Astrocyte (in vitro differentiated cells and primary cell): ENCODE results near the gene SYNDIG1L. TPM values are rescaled to one million over a fixed set of nuclear protein-coding genes. Genes with fewer than 3 reads are reported as not detected.

Source experiments
- DNase-seq: peaks from one replicate; pipeline ENCODE4 v3.0.0-alpha.2; 2010; ENCODE audit warnings: low read depth
- FAIRE-seq: peaks from 2 replicates; lab custom pipeline; 2011; peaks lifted over from hg19 to GRCh38; lab: Jason Lieb, UNC
- H2AFZ ChIP-seq: 2 replicates; pipeline ENCODE4 v1.6.0; 2012; ENCODE audit warnings: low read depth, low read length, inconsistent platforms
- H3K27ac ChIP-seq: 2 replicates; pipeline ENCODE4 v1.5.1; 2011; ENCODE audit warnings: low read depth, low read length, inconsistent platforms
- H3K27me3 ChIP-seq: 2 replicates; pipeline ENCODE4 v1.6.0; 2011; ENCODE audit warnings: low read length, inconsistent platforms; ENCODE audit not compliant: insufficient read depth
- H3K36me3 ChIP-seq: 2 replicates; pipeline ENCODE4 v1.5.1; 2011; ENCODE audit warnings: low read length, inconsistent platforms; ENCODE audit not compliant: insufficient read depth
- H3K4me1 ChIP-seq: 2 replicates; pipeline ENCODE4 v1.5.1; 2011; ENCODE audit warnings: low read length, inconsistent platforms; ENCODE audit not compliant: insufficient read depth
- H3K4me2 ChIP-seq: 2 replicates; pipeline ENCODE4 v1.6.0; 2012; ENCODE audit warnings: low read length, inconsistent platforms
- H3K4me3 ChIP-seq: 2 replicates; pipeline ENCODE4 v1.5.1; 2011; ENCODE audit warnings: low read depth, mild to moderate bottlenecking, low read length, inconsistent platforms; ENCODE audit not compliant: insufficient read depth
- H3K79me2 ChIP-seq: 2 replicates; pipeline ENCODE4 v1.6.0; 2012; ENCODE audit warnings: mild to moderate bottlenecking, low read length, inconsistent platforms; ENCODE audit not compliant: insufficient read depth
- H3K9ac ChIP-seq: 2 replicates; pipeline ENCODE4 v1.6.0; 2012; ENCODE audit warnings: mild to moderate bottlenecking, low read length, inconsistent platforms
- H3K9me3 ChIP-seq: 2 replicates; pipeline ENCODE4 v1.5.1; 2012; ENCODE audit warnings: low read depth, mild to moderate bottlenecking, low read length, inconsistent platforms; ENCODE audit not compliant: insufficient read depth
- H4K20me1 ChIP-seq: 2 replicates; pipeline ENCODE4 v1.6.0; 2012; ENCODE audit warnings: low read length, inconsistent platforms; ENCODE audit not compliant: insufficient read depth
- H3K27ac Mint-ChIP-seq: one replicate; pipeline ENCODE4 v1.8.0; 2021; ENCODE audit warnings: mild to moderate bottlenecking, mixed read lengths; ENCODE audit not compliant: unreplicated experiment
- H3K27me3 Mint-ChIP-seq: one replicate; pipeline ENCODE4 v1.8.0; 2021; ENCODE audit warnings: low read depth, mixed read lengths; ENCODE audit not compliant: unreplicated experiment
- H3K36me3 Mint-ChIP-seq: one replicate; pipeline ENCODE4 v1.8.0; 2021; ENCODE audit warnings: low read depth, mixed read lengths; ENCODE audit not compliant: unreplicated experiment
- H3K4me1 Mint-ChIP-seq: one replicate; pipeline ENCODE4 v1.8.0; 2021; ENCODE audit warnings: low read depth, mixed read lengths; ENCODE audit not compliant: unreplicated experiment
- H3K4me3 Mint-ChIP-seq: one replicate; pipeline ENCODE4 v1.8.0; 2021; ENCODE audit warnings: mild to moderate bottlenecking, moderate library complexity, mixed read lengths; ENCODE audit not compliant: unreplicated experiment
- H3K9me3 Mint-ChIP-seq: one replicate; pipeline ENCODE4 v1.8.0; 2021; ENCODE audit warnings: mild to moderate bottlenecking, mixed read lengths; ENCODE audit not compliant: unreplicated experiment
- CTCF ChIP-seq: IDR thresholded peaks from 2 replicates; pipeline ENCODE4 v1.5.1; 2011; ENCODE audit warnings: low read depth, mild to moderate bottlenecking, inconsistent platforms, low read length, moderate library complexity; ENCODE audit not compliant: insufficient read depth
- EZH2 ChIP-seq: IDR thresholded peaks from 2 replicates; pipeline ENCODE4 v1.6.1; 2012; ENCODE audit warnings: mild to moderate bottlenecking, low read length, inconsistent platforms; ENCODE audit not compliant: insufficient read depth
- total RNA-seq: library from RNA; stranded (reverse); gene quantifications from 2 replicates; pipeline ENCODE4 v1.2.1, GENCODE V29; 2021

Gene SYNDIG1L
- total RNA-seq, 1 donor from 2014 or later: not detected

DNA sequence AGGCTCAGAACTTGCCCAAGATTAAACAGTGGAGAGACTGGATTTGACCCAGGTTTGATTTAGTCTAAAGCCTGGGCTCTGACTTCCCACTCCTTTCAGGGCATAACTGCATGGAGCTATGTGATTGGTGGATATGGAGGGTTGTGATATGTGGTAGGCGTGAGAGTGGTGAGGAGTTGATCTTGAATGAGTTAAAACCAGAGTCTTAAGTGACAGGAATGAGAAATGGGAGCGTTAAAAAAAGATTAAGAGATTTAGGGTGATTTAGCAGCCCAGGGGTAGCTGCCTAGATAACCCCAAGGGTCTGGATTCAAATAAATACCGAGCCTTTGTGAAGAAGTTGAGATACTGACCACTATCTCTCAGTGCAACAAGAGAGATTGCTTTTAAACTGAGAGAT, 8.4 kb downstream of the SYNDIG1L start:
- Histone ChIP-seq H3K27ac (no peak overlapping the region), H3K4me2 (no peak overlapping the region), H3K36me3 (no peaks in the 10 kb centered on the region), H3K79me2 (no peaks in the 10 kb centered on the region), H3K4me1 (no peaks in the 10 kb centered on the region), H3K4me3 (no peak overlapping the region), H4K20me1 (no peaks in the 10 kb centered on the region), H3K9me3 (no peaks in the 10 kb centered on the region), H3K9ac (no peak overlapping the region), H3K27me3 (peaks cover 57% of the 10 kb centered on the region), H2AFZ (no peak overlapping the region)
- no peak for FAIRE-seq
- Mint-ChIP-seq H3K4me3 (no peak overlapping the region), H3K27ac (no peak overlapping the region), H3K9me3 (peaks cover 2% of the 10 kb centered on the region), H3K27me3 (peaks cover 23% of the 10 kb centered on the region), H3K4me1 (peaks cover 15% of the 10 kb centered on the region), H3K36me3 (peaks cover 1% of the 10 kb centered on the region)
- TF ChIP-seq CTCF (no peak), EZH2 (no peak)
- no peak for DNase-seq

- FAIRE-seq: no peak
- peaks cover 2% of the 10 kb centered on the region for H3K9me3 Mint-ChIP-seq
- H3K4me3 Mint-ChIP-seq: no peak overlapping the region
- DNase-seq: no peak
- TF ChIP-seq CTCF (no peak), EZH2 (no peak)
- Histone ChIP-seq H3K79me2 (no peaks in the 10 kb centered on the region), H3K36me3 (no peaks in the 10 kb centered on the region), H3K9me3 (no peaks in the 10 kb centered on the region), H3K4me2 (no peak overlapping the region), H3K9ac (no peak overlapping the region), H3K27me3 (peaks cover 57% of the 10 kb centered on the region), H2AFZ (no peak overlapping the region), H3K4me1 (no peaks in the 10 kb centered on the region), H3K4me3 (no peak overlapping the region), H4K20me1 (no peaks in the 10 kb centered on the region), H3K27ac (no peak overlapping the region)
- peaks cover 15% of the 10 kb centered on the region for H3K4me1 Mint-ChIP-seq
- H3K36me3 Mint-ChIP-seq: peaks cover 1% of the 10 kb centered on the region
- no peak overlapping the region for H3K27ac Mint-ChIP-seq
- peaks cover 23% of the 10 kb centered on the region for H3K27me3 Mint-ChIP-seq
Measured at GRCh38 chr14:74417201-74417600, 8.8 kb downstream of the SYNDIG1L start.

DNA sequence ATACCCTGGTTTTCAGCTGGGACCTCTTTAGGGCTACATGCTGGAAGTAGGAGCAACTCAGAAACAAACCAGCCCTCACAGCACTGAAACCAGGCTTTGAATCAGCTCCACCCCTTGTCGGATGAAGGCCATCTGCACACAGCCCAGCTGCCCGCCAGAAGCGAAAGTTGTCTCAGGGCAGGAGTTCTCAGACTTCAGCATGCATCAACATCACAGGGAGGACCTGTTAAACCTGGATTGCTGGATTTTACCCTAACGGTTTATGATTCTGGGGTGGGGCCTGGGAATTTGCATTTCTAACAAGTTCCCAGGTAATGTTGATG, 10.9 kb downstream of the SYNDIG1L start:
- H3K27me3 Mint-ChIP-seq: peaks cover 13% of the 10 kb centered on the region
- TF ChIP-seq EZH2 (no peak), CTCF (no peak)
- no peaks in the 10 kb centered on the region for H3K36me3 Mint-ChIP-seq
- Histone ChIP-seq H3K4me2 (no peak overlapping the region), H3K9ac (no peak overlapping the region), H4K20me1 (no peaks in the 10 kb centered on the region), H3K36me3 (no peaks in the 10 kb centered on the region), H2AFZ (no peak overlapping the region), H3K9me3 (no peaks in the 10 kb centered on the region), H3K4me1 (no peaks in the 10 kb centered on the region), H3K4me3 (no peak overlapping the region), H3K27ac (no peak overlapping the region), H3K79me2 (no peaks in the 10 kb centered on the region), H3K27me3 (peaks cover 48% of the 10 kb centered on the region)
- H3K27ac Mint-ChIP-seq: no peak overlapping the region
- H3K4me1 Mint-ChIP-seq: peaks cover 15% of the 10 kb centered on the region
- no peak overlapping the region for H3K4me3 Mint-ChIP-seq
- FAIRE-seq (no peak), DNase-seq (no peak)
- no peaks in the 10 kb centered on the region for H3K9me3 Mint-ChIP-seq
